Gastrocnemius medialis (tissue), 4 donors: ENCODE data around the gene RANBP17. TPM values are rescaled to one million over a fixed set of nuclear protein-coding genes. Genes with fewer than 3 reads are reported as not detected.
"Not testable (repeated sequence)": the region's sequence is repeated elsewhere in the genome, so short reads cannot be mapped to it uniquely, and the experiment has no call there.

Experiments
- ATAC-seq, 2 donors: fragments of 150-250 bp; one replicate each; pipeline ENCODE4 v1.9.1; 2016
- DNase-seq, 2 donors: peaks; one replicate each; pipeline ENCODE4 v3.0.0-alpha.2; 2019
- H3K27ac ChIP-seq, 4 donors: fragments of 200-600 bp; sonication (generic); 1 replicate in 1 of 4; 2 replicates in 3 of 4; pipeline ENCODE4 v1.5.1; 2016 to 2018; ENCODE audit warnings: mild to moderate bottlenecking in 2 of 4, moderate library complexity in 1 of 4
- H3K27me3 ChIP-seq, 3 donors: fragments of 200-600 bp; sonication (generic) in 2 of 3; 1 replicate in 1 of 3; 2 replicates in 2 of 3; pipeline versions ENCODE4 v1.5.1 to v1.6.0; 2016 to 2019; ENCODE audit warnings: mild to moderate bottlenecking in 1 of 3, moderate library complexity in 1 of 3
- H3K36me3 ChIP-seq, 2 donors: fragments of 200-600 bp; sonication (generic) in 1 of 2; one replicate each; pipeline ENCODE4 v1.5.1; 2017 to 2018
- H3K4me1 ChIP-seq, 2 donors: fragments of 200-600 bp; sonication (generic) in 1 of 2; one replicate each; pipeline ENCODE4 v1.5.1; 2016 to 2017; ENCODE audit warnings: mild to moderate bottlenecking in 2 of 2
- H3K4me3 ChIP-seq, 4 donors: fragments of 200-600 bp; sonication (generic) in 3 of 4; 1 replicate in 1 of 4; 2 replicates in 3 of 4; pipeline ENCODE4 v1.5.1; 2016 to 2019; ENCODE audit warnings: mild to moderate bottlenecking in 2 of 4
- H3K9me3 ChIP-seq, 3 donors: fragments of 200-600 bp; sonication (generic) in 2 of 3; 1 replicate in 1 of 3; 2 replicates in 2 of 3; pipeline ENCODE4 v1.5.1; 2016 to 2019
- POLR2A ChIP-seq, 2 donors: fragments of 450-650 bp; IDR thresholded peaks; one replicate each; pipeline ENCODE4 v1.6.1; 2017; ENCODE audit warnings: antibody characterized with exemption in 2 of 2, mild to moderate bottlenecking in 2 of 2, moderate library complexity in 2 of 2
- in situ Hi-C, 4 donors: fragments of 200-750 bp; cut with MboI; loops; one replicate each; pipeline versions ENCODE4 v1.15.0 to v1.8.0; 2017; ENCODE audit warnings: low sequenced_read_pairs in 4 of 4
- intact Hi-C: fragments of 100-400 bp; cut with DNase I; formaldehyde crosslinking; loops from one replicate; pipeline ENCODE4 v1.15.1; 2023; ENCODE audit warnings: low total_unique reads
- total RNA-seq, 4 donors: library from RNA; depleted of rRNA; stranded (reverse); fragments of >200 nt; gene quantifications; one replicate each; pipeline versions ENCODE4 v1.1.0 to v1.2.3, GENCODE V29; 2016
- TF ChIP-seq, protein P1 (sequence below), 5 experiments: fragments of 450-650 bp in 3 of 5; fragments of 200-600 bp in 2 of 5; sonication (generic) in 2 of 5; IDR thresholded peaks in 4 of 5; conservative IDR thresholded peaks in 1 of 5; 1 replicate in 4 of 5; 2 replicates in 1 of 5; pipeline ENCODE4 v1.5.1; 2016 to 2019; ENCODE audit warnings: antibody characterized with exemption in 5 of 5, mild to moderate bottlenecking in 3 of 5, moderate library complexity in 3 of 5

The RANBP17 gene
- total RNA-seq, 4 donors from 2014 or later: 1.1 to 3.2 TPM; not detected in 2

DNA sequence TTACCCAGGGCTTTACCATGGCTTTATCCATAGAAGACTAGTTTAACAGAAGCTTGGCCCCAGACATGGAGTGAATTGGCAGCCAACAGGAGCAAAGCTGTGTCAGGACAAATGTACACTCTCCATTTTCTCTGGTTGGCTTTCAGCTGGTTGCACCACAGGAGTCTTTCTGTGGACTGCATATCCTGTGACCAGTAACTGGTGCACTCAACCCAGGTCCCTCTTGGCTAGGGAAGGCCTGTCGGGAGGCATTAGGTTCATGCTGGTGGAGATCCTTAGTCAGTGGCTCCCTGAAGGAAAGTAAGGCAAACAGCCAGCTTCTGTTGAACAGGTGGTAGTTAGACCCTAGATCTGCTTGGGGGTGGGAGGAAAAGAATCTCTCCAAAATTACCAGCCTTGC lies 300.3 kb downstream of the RANBP17 start:
- Histone ChIP-seq H3K27ac (no peak overlapping the region), H3K36me3 (no peaks in the 10 kb centered on the region), H3K27me3 (no peaks in the 10 kb centered on the region), H3K9me3 (no peaks in the 10 kb centered on the region), H3K4me1 (no peaks in the 10 kb centered on the region), H3K4me3 (no peak overlapping the region)
- ATAC-seq (no peak), DNase-seq (no peak)
- in situ Hi-C loops (no loop called here), intact Hi-C loops (no loop called here)
- no peak for TF ChIP-seq POLR2A (IDR thresholded peaks at IDR 0.05)
- TF ChIP-seq, protein P1, sequence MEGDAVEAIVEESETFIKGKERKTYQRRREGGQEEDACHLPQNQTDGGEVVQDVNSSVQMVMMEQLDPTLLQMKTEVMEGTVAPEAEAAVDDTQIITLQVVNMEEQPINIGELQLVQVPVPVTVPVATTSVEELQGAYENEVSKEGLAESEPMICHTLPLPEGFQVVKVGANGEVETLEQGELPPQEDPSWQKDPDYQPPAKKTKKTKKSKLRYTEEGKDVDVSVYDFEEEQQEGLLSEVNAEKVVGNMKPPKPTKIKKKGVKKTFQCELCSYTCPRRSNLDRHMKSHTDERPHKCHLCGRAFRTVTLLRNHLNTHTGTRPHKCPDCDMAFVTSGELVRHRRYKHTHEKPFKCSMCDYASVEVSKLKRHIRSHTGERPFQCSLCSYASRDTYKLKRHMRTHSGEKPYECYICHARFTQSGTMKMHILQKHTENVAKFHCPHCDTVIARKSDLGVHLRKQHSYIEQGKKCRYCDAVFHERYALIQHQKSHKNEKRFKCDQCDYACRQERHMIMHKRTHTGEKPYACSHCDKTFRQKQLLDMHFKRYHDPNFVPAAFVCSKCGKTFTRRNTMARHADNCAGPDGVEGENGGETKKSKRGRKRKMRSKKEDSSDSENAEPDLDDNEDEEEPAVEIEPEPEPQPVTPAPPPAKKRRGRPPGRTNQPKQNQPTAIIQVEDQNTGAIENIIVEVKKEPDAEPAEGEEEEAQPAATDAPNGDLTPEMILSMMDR (IDR thresholded peaks at IDR 0.05 in 4 of 5, conservative IDR thresholded peaks at IDR 0.05 in 1 of 5): no peak

DNA sequence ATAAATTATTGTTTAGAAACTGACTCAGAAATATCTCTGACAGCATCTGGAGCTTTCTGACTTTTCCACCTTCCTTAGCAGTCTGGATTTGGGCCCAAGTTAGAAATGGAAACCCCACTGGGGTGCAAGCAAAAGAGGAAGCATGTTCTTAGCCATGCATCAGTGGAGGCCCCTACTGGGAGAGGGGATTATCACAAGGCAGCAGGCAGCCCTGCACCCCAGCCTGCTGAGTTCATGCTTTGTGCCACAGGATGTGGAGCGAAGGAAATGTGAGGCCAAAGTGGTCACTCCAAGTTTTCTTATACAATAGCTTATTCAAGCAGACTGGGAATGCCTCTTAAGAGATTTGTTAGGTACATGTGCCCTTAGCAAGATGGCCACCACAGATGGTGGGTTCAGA lies 300.8 kb downstream of the RANBP17 start:
- DNase-seq (no peak), ATAC-seq (no peak)
- Histone ChIP-seq H3K9me3 (no peaks in the 10 kb centered on the region), H3K27ac (no peak overlapping the region), H3K36me3 (no peaks in the 10 kb centered on the region), H3K27me3 (no peaks in the 10 kb centered on the region), H3K4me1 (no peaks in the 10 kb centered on the region), H3K4me3 (no peak overlapping the region)
- in situ Hi-C loops (no loop called here), intact Hi-C loops (no loop called here)
- TF ChIP-seq, protein P1 (IDR thresholded peaks at IDR 0.05 in 4 of 5, conservative IDR thresholded peaks at IDR 0.05 in 1 of 5): no peak
- TF ChIP-seq POLR2A (IDR thresholded peaks at IDR 0.05): no peak

- TF ChIP-seq POLR2A (IDR thresholded peaks at IDR 0.05): no peak
- TF ChIP-seq, protein P1 (IDR thresholded peaks at IDR 0.05 in 4 of 5, conservative IDR thresholded peaks at IDR 0.05 in 1 of 5): no peak
- in situ Hi-C loops: no loop called here
These were observed 304.9 kb downstream of the RANBP17 start for GRCh38 chr5:171166766-171167165.

DNA sequence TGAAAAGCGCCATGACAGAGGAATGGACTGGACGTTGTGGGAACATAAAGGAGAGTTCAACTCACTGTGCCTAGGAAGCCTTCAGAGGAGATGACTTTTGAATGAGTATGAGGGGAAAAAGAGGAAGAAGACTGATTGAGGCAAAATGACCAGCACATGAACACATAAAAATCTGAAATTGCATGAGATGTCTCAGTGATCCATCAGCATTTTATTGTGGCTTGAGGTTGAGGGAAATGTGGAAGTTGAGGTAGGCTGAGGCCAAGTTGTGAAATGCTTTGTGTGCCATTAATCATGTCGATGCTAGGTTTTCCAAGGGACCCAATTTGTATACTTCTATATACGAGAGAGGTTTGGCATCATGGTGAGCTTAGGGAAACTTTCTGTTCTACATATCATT lies 306.4 kb downstream of the RANBP17 start:
- H3K36me3 ChIP-seq: no peaks in the 10 kb centered on the region
- no peaks in the 10 kb centered on the region for H3K9me3 ChIP-seq
- TF ChIP-seq POLR2A (IDR thresholded peaks at IDR 0.05): no peak
- TF ChIP-seq, protein P1 (IDR thresholded peaks at IDR 0.05 in 4 of 5, conservative IDR thresholded peaks at IDR 0.05 in 1 of 5): no peak
- in situ Hi-C loops (no loop called here), intact Hi-C loops (no loop called here)
- ATAC-seq: no peak
- H3K4me3 ChIP-seq: no peak overlapping the region
- H3K4me1 ChIP-seq: no peaks in the 10 kb centered on the region
- H3K27me3 ChIP-seq: no peaks in the 10 kb centered on the region
- no peak for DNase-seq
- no peak overlapping the region for H3K27ac ChIP-seq

More at GRCh38 chr5:171166766-171167165, 304.9 kb downstream of the RANBP17 start:
- DNase-seq (no peak), ATAC-seq (no peak)
- Histone ChIP-seq H3K4me3 (no peak overlapping the region), H3K9me3 (no peaks in the 10 kb centered on the region), H3K4me1 (no peaks in the 10 kb centered on the region), H3K36me3 (no peaks in the 10 kb centered on the region), H3K27me3 (no peaks in the 10 kb centered on the region), H3K27ac (no peak overlapping the region)
- intact Hi-C loops: no loop called here

GRCh38 chr5:171174960-171175359 lies 313.1 kb downstream of the RANBP17 start:
- ATAC-seq, H3K27ac ChIP-seq, H3K4me1 ChIP-seq, in situ Hi-C loops, H3K27me3 ChIP-seq, intact Hi-C loops, H3K9me3 ChIP-seq, H3K4me3 ChIP-seq, H3K36me3 ChIP-seq, DNase-seq: not testable (repeated sequence)
